ENCODE measurements around the gene CARD11. TPM values are rescaled to one million over a fixed set of nuclear protein-coding genes. Genes with fewer than 3 reads are reported as not detected.
"Not testable (repeated sequence)": the region's sequence is repeated elsewhere in the genome, so short reads cannot be mapped to it uniquely, and the experiment has no call there.

CARD11 gene
- total RNA-seq, 1 experiment from 2014 or later, result 79.2 TPM

GRCh38 chr7:2920956-2921652 is 122.6 kb downstream of the CARD11 start:
- Mint-ChIP-seq H3K27me3 (ENCODE audit: unreplicated experiment) (no peaks in the 10 kb centered on the region), H3K4me1 (ENCODE audit: low read depth, unreplicated experiment) (no peaks in the 10 kb centered on the region), H3K9me3 (ENCODE audit: low read depth, unreplicated experiment) (no peaks in the 10 kb centered on the region), H3K27ac (ENCODE audit: unreplicated experiment) (no peak overlapping the region), H3K4me3 (ENCODE audit: low read depth, unreplicated experiment) (no peak overlapping the region), H3K36me3 (ENCODE audit: insufficient read depth, unreplicated experiment) (peaks cover 27% of the 10 kb centered on the region)
- TF ChIP-seq CTCF (IDR thresholded peaks at IDR 0.05; ENCODE audit: unreplicated experiment), result no peak
- no peak for DNase-seq
- intact Hi-C loops (cut with micrococcal nuclease; ENCODE audit: unreplicated experiment), result no loop called here
- no TSS peak for BruUV-seq (replicated peaks)
- CTCF ChIA-PET, result interaction anchor here (0.9 kb wide), 1 partner anchor 16 kb away, joined by 3 read pairs; no protein-coding TSS in a partner anchor

GRCh38 chr7:2920480-2920879 is 123.2 kb downstream of the CARD11 start:
- BruUV-seq (replicated peaks); H3K4me1 Mint-ChIP-seq (ENCODE audit: low read depth, unreplicated experiment); DNase-seq; H3K4me3 Mint-ChIP-seq (ENCODE audit: low read depth, unreplicated experiment); H3K9me3 Mint-ChIP-seq (ENCODE audit: low read depth, unreplicated experiment); H3K27ac Mint-ChIP-seq (ENCODE audit: unreplicated experiment); H3K27me3 Mint-ChIP-seq (ENCODE audit: unreplicated experiment); intact Hi-C loops (cut with micrococcal nuclease; ENCODE audit: unreplicated experiment): not testable (repeated sequence)
- CTCF ChIA-PET, result interaction anchor here (0.9 kb wide), 1 partner anchor 17 kb away, joined by 3 read pairs; no protein-coding TSS in a partner anchor
- H3K36me3 Mint-ChIP-seq (ENCODE audit: insufficient read depth, unreplicated experiment), result peaks cover 27% of the 10 kb centered on the region

- DNase-seq, result no peak
- CTCF ChIA-PET, result no interaction called here
- H3K27ac Mint-ChIP-seq (ENCODE audit: unreplicated experiment), result no peak overlapping the region
- no peaks in the 10 kb centered on the region for H3K4me1 Mint-ChIP-seq (ENCODE audit: low read depth, unreplicated experiment)
- no peak for TF ChIP-seq CTCF (IDR thresholded peaks at IDR 0.05; ENCODE audit: unreplicated experiment)
- BruUV-seq (replicated peaks), result no TSS peak
- intact Hi-C loops (cut with micrococcal nuclease; ENCODE audit: unreplicated experiment), result no loop called here
- H3K9me3 Mint-ChIP-seq (ENCODE audit: low read depth, unreplicated experiment), result no peaks in the 10 kb centered on the region
- H3K27me3 Mint-ChIP-seq (ENCODE audit: unreplicated experiment), result no peaks in the 10 kb centered on the region
- peaks cover 22% of the 10 kb centered on the region for H3K36me3 Mint-ChIP-seq (ENCODE audit: insufficient read depth, unreplicated experiment)
- H3K4me3 Mint-ChIP-seq (ENCODE audit: low read depth, unreplicated experiment), result no peak overlapping the region
Observed at GRCh38 chr7:2920041-2920440, 123.6 kb downstream of the CARD11 start.

GRCh38 chr7:2919256-2919655 is 124.4 kb downstream of the CARD11 start:
- Mint-ChIP-seq H3K36me3 (ENCODE audit: insufficient read depth, unreplicated experiment) (peaks cover 25% of the 10 kb centered on the region), H3K9me3 (ENCODE audit: low read depth, unreplicated experiment) (no peaks in the 10 kb centered on the region), H3K27ac (ENCODE audit: unreplicated experiment) (no peak overlapping the region), H3K4me1 (ENCODE audit: low read depth, unreplicated experiment) (no peaks in the 10 kb centered on the region), H3K27me3 (ENCODE audit: unreplicated experiment) (no peaks in the 10 kb centered on the region), H3K4me3 (ENCODE audit: low read depth, unreplicated experiment) (no peak overlapping the region)
- CTCF ChIA-PET, result no interaction called here
- no peak for TF ChIP-seq CTCF (IDR thresholded peaks at IDR 0.05; ENCODE audit: unreplicated experiment)
- no peak for DNase-seq
- intact Hi-C loops (cut with micrococcal nuclease; ENCODE audit: unreplicated experiment), result no loop called here
- BruUV-seq (replicated peaks), result no TSS peak

GRCh38 chr7:2918406-2918805 is 125.3 kb downstream of the CARD11 start:
- CTCF ChIA-PET, result no interaction called here
- H3K4me1 Mint-ChIP-seq (ENCODE audit: low read depth, unreplicated experiment), result no peaks in the 10 kb centered on the region
- no peaks in the 10 kb centered on the region for H3K27me3 Mint-ChIP-seq (ENCODE audit: unreplicated experiment)
- H3K36me3 Mint-ChIP-seq (ENCODE audit: insufficient read depth, unreplicated experiment), result peaks cover 27% of the 10 kb centered on the region
- intact Hi-C loops (cut with micrococcal nuclease; ENCODE audit: unreplicated experiment), result no loop called here
- no peak overlapping the region for H3K27ac Mint-ChIP-seq (ENCODE audit: unreplicated experiment)
- H3K9me3 Mint-ChIP-seq (ENCODE audit: low read depth, unreplicated experiment), result no peaks in the 10 kb centered on the region
- DNase-seq, result no peak
- no peak overlapping the region for H3K4me3 Mint-ChIP-seq (ENCODE audit: low read depth, unreplicated experiment)
- BruUV-seq (replicated peaks), result no TSS peak
- TF ChIP-seq CTCF (IDR thresholded peaks at IDR 0.05; ENCODE audit: unreplicated experiment), result no peak
